GM18870 (cell line): ENCODE data around the gene DLST.

Experiments used
- ATAC-seq: cut with Tn5 transposase; IDR thresholded peaks from one replicate; pipeline ENCODE4 v1.9.1; 2021; ENCODE audit warnings: moderate library complexity; ENCODE audit not compliant: unreplicated experiment

The DLST gene

DNA sequence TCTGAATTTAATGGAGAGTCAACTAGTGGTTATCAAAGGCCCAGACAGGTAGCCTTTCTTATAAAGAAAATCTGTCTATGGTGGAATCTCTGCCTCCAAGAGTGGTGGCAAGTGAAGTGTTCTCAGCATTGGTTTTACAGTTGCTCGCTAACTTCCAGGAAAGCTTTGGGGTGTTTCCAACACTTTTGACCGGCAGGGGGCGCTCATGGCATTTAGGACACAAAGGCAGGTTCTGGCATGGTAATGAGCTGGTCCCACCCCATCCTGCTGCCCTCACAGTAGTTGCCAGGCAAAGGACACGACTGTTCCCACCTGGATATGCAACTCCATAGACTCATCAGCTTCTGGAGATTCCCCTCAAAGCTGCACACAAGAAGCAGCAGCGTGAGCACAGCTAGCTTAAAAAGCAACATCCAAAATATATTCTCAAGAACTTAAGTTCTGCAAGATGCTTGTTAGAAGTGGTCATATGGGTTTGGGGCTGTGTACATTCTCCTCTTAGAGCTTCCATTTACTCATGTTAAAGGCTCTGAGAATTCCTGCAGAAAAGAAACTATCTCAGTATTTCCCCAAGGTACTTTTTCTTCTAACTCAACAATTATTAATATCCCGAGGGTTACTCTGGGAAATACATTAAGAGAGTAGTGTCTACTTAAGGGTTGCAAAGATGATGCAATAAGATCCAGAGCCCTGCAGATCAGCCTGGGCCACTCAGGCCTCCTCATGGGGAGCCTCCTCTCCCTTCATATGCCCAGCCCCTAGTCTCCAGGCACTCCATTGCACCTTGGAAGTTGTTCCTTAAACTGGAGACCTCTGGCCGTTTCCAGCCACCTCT is 20.6 kb upstream of the DLST start:
- ATAC-seq = peak; percentile 42

DNA sequence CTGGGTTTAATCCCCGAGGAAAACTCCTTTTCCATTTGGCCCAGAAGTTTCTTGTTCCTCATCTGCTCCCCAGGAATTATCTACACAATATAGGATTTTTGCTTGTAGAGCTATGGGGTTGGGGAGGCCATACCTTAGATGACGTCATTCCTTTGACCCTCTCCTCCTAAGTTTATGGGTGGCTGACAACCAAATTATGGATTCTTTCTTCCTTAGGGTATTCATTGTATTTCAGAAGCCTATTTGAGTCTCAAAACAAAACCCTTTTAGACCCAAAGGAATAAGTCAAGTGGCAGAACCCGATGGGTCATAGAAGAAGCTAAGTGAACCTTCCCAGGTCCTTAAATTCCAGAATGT is 20.0 kb upstream of the DLST start:
- no peak for ATAC-seq

GRCh38 chr14:74863274-74863673 is 18.4 kb upstream of the DLST start:
- ATAC-seq = no peak

DNA sequence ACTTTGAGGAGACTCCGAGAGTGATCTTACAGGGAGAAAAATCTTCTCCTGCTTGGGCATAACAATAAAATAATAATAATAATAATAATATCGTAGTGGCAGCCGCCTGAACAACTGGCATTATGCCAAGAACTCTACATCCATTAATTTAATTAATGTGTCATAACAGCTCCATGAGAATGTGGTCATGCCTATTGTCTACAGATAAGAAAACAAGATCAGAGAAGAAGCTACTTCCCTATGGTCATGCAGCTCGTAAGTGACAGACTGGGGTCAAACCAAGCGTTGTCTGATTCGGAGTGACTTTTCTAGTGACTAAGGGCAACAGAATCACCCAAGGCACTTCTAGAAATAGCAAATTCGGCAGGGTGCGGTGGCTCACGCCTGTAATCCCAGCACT is 17.5 kb upstream of the DLST start:
- ATAC-seq = no peak

DNA sequence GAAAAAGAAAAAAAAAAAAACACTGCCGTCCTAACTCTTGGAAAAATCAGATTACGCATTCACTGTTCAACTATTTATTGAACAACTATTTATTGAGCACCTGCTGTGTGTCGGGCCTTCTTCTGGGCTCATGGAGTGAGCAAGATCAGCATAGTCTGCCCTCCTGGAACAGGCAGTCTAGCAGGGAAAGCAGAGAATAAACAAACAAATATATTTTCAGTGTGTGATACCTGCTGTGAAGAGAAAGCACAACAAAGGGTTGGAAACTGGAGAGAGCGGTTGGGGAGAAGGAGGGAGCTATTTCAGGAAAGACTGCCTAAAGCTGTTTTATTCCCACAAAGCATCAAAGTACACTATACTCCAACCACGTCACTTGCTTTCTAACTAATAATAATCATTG is 16.6 kb upstream of the DLST start:
- no peak for ATAC-seq

GRCh38 chr14:74866708-74867389 is 14.9 kb upstream of the DLST start:
- ATAC-seq = no peak

GRCh38 chr14:74867673-74868072 is 14.0 kb upstream of the DLST start:
- ATAC-seq = no peak

DNA sequence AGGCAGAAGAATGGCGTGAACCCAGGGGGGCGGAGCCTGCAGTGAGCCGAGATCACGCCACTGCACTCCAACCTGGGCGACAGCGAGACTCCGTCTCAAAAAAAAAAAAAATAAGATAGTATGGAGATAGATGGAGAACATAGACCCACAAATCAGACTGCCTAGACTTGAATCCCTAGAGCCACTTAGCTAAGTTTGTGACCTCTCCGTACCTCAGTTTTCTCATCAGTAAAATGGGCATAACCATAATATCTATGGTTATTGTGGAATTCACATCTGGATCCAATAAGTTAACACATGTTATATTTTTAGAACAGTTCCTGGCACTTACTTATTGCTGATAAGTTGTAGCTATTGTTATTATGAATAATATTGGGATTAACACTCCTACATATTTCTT is 13.0 kb upstream of the DLST start:
- no peak for ATAC-seq

DNA sequence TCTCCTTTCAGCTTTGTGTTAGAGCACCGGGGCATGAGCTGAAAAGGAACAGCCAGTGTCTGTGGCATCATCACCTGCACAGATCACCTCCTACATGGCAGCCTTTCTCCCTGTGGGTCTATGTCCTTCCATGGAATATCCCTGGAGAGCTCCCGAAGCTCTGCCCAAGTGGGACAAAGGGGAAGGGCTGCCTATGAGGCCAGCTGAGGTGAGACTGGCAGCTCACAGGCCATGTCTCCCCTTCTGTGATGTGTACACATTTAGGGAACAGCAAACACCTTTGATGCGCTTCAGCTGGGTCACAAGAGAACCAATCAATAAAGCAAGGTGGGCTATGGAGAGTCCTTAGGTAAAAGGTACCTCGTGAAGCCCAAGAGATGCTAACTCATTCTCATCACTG is 9.9 kb upstream of the DLST start:
- ATAC-seq = no peak

DNA sequence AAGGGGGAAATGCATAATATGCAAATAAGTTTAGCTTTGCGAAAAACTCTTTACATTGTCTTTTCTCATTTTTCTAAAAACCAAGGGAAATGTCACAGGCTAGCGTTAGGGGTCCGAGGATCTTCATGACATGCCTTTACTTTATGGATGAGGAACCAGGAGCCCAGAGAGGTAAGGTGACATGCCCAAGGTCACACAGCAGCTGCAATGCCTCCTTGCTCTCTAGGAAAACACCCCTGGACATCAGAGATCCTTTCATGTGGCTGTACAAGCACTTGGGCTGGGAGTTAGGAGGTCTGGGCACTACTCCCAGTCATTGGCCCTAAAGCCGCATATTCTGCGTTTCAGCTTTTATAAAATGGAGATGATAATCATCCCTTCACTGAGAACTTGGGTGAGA is 6.5 kb upstream of the DLST start:
- no peak for ATAC-seq

DNA sequence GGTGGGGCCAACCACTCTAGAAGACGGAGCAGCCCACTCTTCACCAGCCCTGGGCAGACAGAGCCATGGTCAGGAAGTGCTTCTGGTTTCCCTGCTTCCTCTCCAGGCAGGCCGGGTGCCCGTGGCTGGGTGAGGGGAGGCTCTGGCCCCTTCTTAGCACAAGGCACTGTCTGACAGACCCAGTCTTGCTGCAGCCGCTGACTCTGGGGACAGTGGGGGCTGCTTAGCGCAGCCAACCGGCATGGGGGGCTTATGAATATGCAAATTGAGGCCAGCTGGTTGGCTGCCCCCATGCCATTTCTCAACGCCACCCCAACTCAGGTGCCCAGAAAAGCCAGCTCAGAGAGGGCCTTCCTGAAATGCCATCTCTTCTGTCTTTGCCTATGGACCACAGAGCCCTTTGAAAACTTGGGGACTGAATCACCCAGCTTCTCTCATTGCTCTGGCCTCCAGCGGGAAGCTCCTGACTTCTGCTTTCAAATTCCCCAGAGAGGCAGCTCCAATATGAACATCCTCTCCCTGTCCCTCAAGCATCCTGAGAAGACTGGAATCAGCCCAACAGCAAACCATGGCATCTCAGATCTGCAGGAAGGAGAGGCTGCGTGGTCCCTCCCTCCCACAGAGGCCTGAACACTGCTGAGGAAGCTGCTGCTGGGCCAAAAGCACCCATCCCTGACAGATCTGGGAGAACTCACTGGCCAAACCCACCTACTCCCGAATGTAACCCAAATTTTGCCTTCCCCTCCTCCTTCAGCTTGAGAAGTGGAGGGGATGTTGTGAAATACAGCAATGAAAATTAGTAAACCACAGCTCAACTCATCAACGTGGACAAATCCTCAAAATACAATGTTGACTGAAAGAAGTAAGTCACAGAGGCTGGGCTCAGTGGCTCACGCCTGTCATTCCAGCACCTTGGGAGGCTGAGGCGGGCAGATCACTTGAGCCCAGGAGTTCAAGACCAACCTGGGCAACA is 5.5 kb upstream of the DLST start, which contains the start of gene PROX2:
Gene PROX2, minus strand, starts transcription at position 205 of the 973 bp plus-strand sequence. CDS start 12,311 bp downstream, outside the sequence.
- ATAC-seq = no peak

- no peak for ATAC-seq
Measured at GRCh38 chr14:74879427-74880182, 2.1 kb upstream of the DLST start.

DNA sequence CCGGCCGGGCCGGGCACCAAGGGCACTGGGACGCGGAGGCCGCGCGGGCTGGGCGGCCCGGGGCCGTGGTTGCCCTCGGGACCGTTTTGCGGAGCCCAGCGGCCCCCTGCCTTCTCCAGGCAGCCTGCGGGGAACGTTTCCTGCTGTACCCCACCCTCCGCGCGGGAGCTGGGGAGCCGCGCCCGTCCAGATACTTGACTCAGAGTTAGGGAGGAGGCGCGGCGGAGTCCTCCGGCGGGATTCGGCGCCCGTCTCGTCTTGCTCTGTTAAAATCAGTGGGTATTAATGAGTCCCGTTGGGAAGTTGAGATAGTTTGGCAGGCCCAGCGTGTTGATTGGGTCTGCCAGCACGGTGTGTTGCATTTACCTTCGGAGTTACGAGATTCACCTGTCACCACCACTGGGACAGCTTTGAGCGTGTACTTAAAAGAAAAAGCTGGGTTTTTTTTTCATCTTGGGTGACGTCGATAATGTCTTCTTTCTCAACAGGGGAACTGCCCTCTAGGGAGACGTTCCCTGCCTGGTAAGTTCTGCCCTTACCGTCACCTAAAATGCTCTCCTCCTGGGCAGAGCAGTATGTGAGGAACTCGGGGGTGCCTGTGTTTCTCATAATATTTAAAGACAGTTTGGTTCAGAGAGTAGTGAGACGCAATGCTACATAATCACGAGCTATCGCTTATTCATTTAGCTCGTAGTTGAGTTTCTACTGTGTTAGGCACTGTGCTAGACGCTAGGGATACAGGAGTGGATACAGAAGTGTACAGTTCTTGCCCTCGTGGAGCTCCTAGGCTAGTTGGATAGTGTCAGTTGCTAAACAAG is 596 bp downstream of the DLST start:
- peak; percentile 29 for ATAC-seq

GRCh38 chr14:74886001-74886400 is 4.3 kb downstream of the DLST start:
- ATAC-seq = no peak

DNA sequence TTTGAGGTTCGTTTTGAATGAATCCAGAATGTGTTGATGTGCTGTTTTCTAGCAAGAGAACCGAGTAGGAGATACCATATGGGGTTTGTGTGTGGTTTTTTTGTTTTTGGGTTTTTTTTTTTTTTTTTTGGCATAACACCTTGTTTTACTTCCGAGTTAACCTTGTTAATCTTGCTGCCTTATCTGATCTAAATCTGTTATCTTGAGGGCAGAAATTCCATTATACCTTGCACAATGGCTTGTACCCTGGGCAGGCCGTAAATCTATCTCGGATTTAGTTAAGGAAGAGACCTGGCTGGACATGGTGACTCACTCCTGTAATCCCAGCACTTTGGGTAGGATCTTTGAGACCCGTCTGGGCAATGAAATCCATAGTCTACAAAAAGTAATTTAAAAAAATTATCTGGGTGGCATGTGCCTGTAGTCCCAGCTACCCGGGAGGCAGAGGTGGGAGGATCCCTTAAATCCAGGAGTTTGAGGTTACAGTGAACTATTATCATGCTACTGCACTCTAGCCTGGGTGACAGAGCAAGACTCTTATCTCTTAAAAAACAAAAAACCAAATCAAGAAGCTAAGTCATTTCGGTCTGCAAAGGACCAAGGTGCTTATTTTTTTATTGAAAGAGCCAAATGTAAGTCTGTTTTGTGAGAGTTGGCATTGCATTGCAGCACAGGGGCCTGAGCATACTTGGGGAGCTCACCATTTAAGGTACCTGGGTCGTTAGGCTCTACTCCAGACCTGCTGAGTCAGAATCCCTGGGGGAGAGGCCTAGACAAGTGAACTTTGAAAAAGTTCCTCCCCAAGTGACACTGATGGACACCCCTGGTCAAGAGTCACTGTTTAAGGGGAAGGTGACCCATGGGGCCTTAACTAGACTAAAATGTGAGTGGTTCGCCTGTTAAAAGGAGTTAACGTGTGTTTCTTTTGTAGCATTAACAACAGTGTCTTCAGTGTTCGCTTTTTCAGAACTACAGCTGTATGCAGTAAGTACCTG is 6.7 kb downstream of the DLST start:
- ATAC-seq = no peak

- ATAC-seq = no peak
Measured at GRCh38 chr14:74890262-74890661, 8.5 kb downstream of the DLST start.

DNA sequence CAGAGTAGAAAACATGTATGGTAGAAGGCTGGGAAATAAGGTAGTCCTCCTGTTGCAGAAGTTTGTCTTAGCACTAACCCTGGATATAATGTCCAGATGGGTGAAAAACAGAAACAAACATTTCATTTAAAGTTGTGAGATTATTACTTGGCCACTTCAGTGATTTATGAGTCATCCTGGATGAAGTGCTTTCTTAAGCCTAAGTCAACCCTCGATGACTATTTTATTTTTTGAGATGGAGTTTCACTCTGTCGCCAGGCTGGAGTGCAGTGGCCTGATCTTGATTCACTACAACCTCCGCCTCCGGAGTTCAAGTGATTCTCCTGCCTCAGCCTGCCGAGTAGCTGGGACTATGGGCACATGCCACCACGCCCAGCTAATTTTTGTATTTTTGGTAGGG is 10.2 kb downstream of the DLST start:
- no peak for ATAC-seq

GRCh38 chr14:74892745-74893144 is 11.0 kb downstream of the DLST start:
- ATAC-seq = no peak
